NCI-H2081 treated with DMSO at 0.1 percent for 48 hours (cell line): ENCODE results near the gene BBS9.

Source experiments
- DNase-seq: peaks from one replicate; lab custom pipeline; 2025; lab: John Stamatoyannopoulos, UW

BBS9 gene

GRCh38 chr7:33554046-33554445 lies 424.7 kb downstream of the BBS9 start:
- DNase-seq, result no peak

GRCh38 chr7:33554576-33554975 lies 425.2 kb downstream of the BBS9 start:
- no peak for DNase-seq

DNA sequence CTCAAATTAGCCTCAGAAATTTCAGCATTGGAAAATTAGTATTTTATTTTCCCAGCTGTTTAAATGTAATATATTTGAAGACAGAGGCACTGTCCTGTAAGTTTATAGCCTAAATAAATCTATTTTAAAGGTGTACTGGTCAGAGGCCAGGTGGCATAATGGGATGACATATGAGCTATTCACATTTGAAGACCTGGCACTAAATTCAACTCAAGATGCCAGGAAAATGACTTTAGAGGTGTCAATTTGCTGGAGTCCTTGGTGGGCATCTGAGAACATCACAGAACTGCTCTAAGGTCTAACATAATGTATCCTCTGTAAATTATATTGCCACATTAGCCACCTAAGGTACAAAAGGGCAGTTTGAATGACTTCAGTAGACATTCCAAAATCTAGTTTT lies 427.1 kb downstream of the BBS9 start:
- DNase-seq, result no peak

- DNase-seq, result no peak
Measured at GRCh38 chr7:33558549-33559323, 429.4 kb downstream of the BBS9 start.

- DNase-seq, result no peak
Measured at GRCh38 chr7:33559324-33559710, 430.0 kb downstream of the BBS9 start.

GRCh38 chr7:33562996-33563395 lies 433.6 kb downstream of the BBS9 start:
- no peak for DNase-seq

- no peak for DNase-seq
Measured at GRCh38 chr7:33563651-33564050, 434.3 kb downstream of the BBS9 start.

- DNase-seq, result no peak
Measured at GRCh38 chr7:33578166-33578565, 448.8 kb downstream of the BBS9 start.

DNA sequence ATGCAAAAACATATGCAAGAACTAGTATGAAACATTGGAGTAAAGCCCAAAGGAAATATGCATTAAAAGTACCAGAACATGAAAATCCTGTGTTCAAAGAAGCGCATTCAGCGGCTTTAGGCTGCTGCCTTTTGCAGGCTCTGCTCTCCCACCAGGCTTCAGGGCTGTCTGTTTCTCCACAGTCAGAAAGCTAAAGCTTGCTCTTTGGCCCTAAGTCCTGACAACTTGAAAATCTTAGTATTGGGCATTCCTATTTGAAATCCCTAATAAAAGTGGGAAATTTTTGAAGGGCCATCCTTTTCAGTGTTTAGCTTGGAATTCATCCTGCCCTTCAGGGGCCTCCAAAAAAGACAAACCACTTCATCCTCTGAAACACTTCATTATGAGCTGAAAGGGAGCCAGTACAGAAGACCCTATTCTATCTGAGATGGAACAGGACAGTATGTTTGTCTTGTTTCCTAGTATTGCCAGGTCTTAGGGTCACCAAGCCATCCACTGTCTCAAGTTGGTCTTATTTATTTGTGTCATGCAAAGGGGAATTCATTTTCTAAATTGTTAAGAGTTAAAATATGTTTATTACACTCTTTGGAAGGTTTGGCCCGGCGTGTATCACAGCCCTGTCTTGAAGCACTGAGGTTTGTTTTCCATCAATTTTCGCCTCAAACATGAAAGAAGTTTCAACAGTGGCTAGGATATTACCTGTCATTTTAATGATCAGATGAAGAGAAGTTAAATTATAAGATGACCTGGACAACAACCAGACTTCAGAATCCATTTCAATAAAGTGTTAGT lies 449.7 kb downstream of the BBS9 start:
- no peak for DNase-seq

DNA sequence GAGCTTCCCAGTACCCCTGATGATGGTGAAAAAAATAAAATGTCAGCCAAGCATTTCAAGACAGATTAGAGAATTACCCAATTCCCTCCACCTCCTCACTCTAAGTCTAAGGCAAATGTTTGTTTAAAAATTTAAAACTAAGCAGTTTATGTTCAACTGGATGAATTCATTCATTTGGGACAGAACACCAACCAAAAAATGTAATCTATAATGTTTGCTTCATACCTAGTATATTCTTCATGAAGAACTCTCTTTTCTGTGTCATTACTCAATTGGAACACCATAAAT lies 450.3 kb downstream of the BBS9 start:
- no peak for DNase-seq

DNA sequence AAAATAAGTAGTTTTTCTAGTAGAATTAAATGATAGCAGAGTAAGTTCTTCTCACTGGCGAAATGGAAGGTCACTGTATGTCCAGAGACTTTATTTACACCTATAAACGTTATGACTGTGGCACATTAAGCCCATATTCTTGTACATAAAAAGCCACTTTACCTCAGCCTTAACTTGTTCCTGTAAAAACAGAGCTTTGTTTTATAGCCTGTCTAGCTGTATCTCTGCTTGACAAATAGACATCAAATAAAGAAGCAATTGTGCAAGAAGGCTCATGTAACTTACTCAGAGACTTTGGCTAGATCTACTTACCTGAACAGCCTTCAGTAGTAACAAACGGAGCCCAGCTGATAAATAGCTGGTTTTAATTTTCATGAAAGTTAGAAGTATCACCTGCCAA lies 451.9 kb downstream of the BBS9 start:
- no peak for DNase-seq

GRCh38 chr7:33582104-33582503 lies 452.7 kb downstream of the BBS9 start:
- DNase-seq, result no peak

- DNase-seq, result no peak
Measured at GRCh38 chr7:33582533-33582932, 453.2 kb downstream of the BBS9 start.

DNA sequence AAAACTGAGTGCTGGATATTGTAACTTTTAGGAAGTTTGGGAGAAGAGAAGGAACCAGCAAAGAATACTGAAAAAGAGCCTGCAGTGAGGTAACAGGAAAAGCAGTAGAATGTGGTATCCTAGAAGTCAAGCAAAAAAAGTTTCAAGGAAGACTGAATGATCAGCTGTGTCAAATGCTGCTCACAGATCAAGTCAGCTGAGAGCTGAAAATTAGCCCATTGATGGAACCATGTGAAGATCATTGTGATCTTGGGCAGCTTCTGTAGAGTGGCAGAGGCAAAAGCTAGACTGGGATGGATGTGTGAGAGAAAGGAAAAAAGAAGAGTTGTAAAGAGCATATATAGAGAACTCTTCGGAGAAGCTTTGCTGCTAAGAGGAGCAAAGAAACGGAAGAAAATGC lies 460.5 kb downstream of the BBS9 start:
- DNase-seq, result no peak

DNA sequence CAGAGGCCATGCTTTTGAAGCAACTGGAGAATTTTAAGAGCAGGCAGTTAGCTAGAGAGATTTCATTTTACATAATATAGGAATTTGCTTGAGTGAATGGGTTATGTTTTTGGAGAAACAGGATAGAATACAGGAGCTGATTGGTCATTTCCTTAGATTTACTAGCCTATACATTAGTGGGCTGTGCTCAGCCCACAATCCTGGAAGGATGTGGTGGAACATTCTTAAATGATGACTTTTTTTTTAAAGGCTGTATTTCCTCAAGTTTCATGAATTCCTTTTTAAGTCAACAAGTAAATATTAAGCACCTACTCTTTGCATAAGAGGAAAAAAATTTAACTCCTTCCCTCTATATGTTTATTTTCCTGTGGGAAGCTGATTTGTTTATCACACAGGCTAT lies 461.6 kb downstream of the BBS9 start:
- no peak for DNase-seq

GRCh38 chr7:33591490-33591889 lies 462.1 kb downstream of the BBS9 start:
- no peak for DNase-seq

GRCh38 chr7:33592718-33593117 lies 463.4 kb downstream of the BBS9 start:
- no peak for DNase-seq

GRCh38 chr7:33593611-33594010 lies 464.2 kb downstream of the BBS9 start:
- no peak for DNase-seq

- no peak for DNase-seq
Measured at GRCh38 chr7:33596686-33597085, 467.3 kb downstream of the BBS9 start.

- DNase-seq, result no peak
Measured at GRCh38 chr7:33597181-33597580, 467.8 kb downstream of the BBS9 start.

- no peak for DNase-seq
Measured at GRCh38 chr7:33601101-33601500, 471.7 kb downstream of the BBS9 start.

- DNase-seq, result no peak
Measured at GRCh38 chr7:33601884-33602283, 472.5 kb downstream of the BBS9 start.

GRCh38 chr7:33604056-33604455 lies 474.7 kb downstream of the BBS9 start:
- DNase-seq, result no peak

DNA sequence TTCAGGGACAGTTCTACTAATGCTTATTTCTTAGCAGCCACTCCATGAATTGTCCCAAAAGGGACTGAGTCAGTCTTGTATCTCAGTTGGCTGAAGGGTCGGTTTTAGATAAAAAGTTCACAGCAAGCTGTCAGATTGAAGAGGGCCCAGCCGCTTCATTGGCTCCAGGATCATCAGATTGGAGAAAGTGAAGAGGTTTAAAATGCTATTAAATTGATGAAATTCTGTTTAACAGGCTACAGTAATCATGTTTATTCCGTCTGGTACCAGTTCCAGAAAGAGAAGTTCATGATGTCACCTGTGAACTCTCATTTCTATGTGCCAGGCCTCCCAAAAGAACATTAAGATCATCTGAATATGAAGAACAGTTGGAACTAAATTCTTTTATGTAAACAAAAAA lies 481.6 kb downstream of the BBS9 start:
- DNase-seq, result no peak
